ENCODE data around the gene GMDS.

GMDS gene

DNA sequence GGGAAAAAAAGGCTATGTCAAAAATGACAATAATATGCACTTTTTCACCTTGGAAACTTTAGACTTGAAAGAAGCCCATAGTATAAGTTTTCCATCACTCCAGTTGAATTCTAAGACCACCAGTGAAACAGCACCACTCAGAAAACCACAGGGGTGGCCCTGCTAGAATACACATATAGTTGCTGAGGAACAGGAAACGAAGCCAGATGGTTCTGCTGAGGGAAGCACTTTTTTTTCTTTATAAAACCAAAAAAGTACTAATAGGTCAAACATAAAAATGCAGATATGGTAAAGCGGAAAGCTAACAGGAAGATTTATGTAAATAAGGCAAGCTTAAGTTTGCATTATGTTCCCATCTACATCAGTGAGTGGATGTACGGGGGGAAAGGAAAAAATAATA, 331.8 kb downstream of the GMDS start:
- no peak for FAIRE-seq
- no peak for DNase-seq (ENCODE audit: insufficient read length)
- TF ChIP-seq POLR2AphosphoS5 (IDR thresholded peaks at IDR 0.05; ENCODE audit: low read depth, low read length) (no peak), POLR2A (IDR thresholded peaks at IDR 0.05; ENCODE audit: low read depth, low read length) (no peak), TAF1 (IDR thresholded peaks at IDR 0.05; ENCODE audit: borderline replicate concordance, low read depth, low read length) (no peak)

DNA sequence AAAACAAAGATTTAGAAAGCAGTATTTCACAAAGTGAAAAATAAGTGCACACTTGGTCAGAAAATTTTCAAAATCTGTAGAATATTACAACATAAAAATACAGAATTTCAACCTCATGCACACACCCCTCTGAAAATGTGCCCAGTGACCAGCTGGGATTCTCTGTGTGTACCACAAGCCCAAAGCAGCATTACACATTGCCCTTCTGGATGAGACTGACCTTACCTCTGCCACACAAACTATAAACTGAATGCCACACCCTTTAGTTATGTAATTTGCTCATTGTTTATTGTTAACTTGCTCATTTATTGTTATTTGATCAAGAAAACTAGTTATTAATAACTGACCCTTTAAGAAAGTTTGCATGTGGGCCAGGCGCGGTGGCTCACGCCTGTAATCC, 332.7 kb downstream of the GMDS start:
- DNase-seq (ENCODE audit: insufficient read length) (no peak), FAIRE-seq (no peak)
- TF ChIP-seq POLR2AphosphoS5 (IDR thresholded peaks at IDR 0.05; ENCODE audit: low read depth, low read length) (no peak), TAF1 (IDR thresholded peaks at IDR 0.05; ENCODE audit: borderline replicate concordance, low read depth, low read length) (no peak), POLR2A (IDR thresholded peaks at IDR 0.05; ENCODE audit: low read depth, low read length) (no peak)

DNA sequence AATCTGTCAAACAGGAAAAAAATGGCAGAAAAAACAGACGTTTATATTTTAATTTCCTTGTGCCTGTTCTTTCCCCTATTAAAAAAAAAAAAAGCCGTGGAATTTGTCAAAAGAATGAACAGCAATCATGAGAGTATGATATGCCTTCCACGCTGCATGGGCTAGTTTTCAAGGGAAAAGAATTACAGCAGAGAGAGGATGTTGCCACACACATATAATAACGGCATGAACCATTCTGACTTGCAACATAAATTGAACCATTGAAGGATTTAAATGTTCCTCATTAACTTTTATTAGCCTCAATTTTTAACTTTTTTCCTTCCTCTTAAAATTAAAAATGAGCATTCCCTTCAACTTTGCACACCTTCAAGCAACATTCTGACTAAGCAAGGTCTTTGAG, 333.9 kb downstream of the GMDS start:
- TF ChIP-seq POLR2AphosphoS5 (IDR thresholded peaks at IDR 0.05; ENCODE audit: low read depth, low read length) (no peak), POLR2A (IDR thresholded peaks at IDR 0.05; ENCODE audit: low read depth, low read length) (no peak), TAF1 (IDR thresholded peaks at IDR 0.05; ENCODE audit: borderline replicate concordance, low read depth, low read length) (no peak)
- DNase-seq (ENCODE audit: insufficient read length) (no peak), FAIRE-seq (no peak)

DNA sequence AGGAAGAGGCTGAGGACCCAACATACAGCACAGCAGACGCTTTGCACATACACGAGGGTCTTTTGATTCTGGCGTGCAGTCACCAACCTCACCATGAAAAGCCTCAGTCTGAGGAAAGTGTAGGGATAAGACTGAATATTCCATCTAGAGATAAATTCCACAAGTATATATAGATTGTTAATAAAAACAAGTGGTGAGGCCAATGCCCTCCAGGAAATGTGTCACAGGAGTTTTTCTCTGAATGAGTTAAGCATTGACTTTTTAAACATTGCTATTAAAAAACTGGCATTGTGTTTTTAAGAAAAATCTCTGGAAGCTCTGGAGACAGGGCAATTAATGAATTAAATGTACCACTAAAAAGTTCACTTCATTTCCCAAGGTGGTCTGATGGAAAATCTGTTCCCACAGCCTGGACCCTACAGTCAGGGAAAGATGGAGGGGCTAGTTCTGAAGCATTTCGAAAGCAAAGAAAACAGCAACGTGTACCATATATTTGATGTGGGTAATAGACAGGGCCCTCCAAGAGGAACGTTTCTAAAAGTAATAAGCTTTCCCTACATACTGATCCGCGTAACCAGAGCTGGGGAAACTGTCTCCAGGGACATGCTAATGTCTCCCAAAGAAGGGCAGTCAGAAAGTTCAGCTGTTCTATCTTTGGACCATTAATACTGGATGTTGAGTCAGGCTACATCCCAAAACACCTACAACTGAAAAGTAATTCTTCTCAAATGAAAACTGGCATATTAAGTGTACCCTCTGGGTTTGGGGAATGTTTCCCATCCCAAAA, 334.6 kb downstream of the GMDS start:
- TF ChIP-seq POLR2A (IDR thresholded peaks at IDR 0.05; ENCODE audit: low read depth, low read length) = no peak
- TF ChIP-seq TAF1 (IDR thresholded peaks at IDR 0.05; ENCODE audit: borderline replicate concordance, low read depth, low read length) = no peak
- no peak for TF ChIP-seq POLR2AphosphoS5 (IDR thresholded peaks at IDR 0.05; ENCODE audit: low read depth, low read length)
- DNase-seq (ENCODE audit: insufficient read length) (no peak), FAIRE-seq (no peak)

DNA sequence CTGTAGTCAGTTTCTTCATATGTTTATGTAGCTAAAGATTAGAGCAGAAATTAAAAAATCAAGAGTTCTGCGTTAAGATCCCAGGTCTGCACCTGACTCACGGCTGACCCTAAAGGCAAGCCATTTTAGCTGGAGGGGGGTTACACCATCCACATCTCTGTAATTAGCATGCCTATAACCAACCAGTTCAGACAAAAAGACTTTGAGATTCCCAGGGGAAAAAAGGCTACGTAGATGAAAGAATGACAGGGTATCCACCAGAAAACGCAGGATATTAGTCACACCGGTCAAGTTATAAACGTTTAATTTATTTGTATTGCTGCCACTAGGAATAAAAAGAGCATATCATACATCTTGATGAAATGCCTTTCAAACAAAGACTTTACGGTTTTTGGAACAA, 336.6 kb downstream of the GMDS start:
- FAIRE-seq (no peak), DNase-seq (ENCODE audit: insufficient read length) (no peak)
- TF ChIP-seq TAF1 (IDR thresholded peaks at IDR 0.05; ENCODE audit: borderline replicate concordance, low read depth, low read length) = no peak
- no peak for TF ChIP-seq POLR2A (IDR thresholded peaks at IDR 0.05; ENCODE audit: low read depth, low read length)
- TF ChIP-seq POLR2AphosphoS5 (IDR thresholded peaks at IDR 0.05; ENCODE audit: low read depth, low read length) = no peak

DNA sequence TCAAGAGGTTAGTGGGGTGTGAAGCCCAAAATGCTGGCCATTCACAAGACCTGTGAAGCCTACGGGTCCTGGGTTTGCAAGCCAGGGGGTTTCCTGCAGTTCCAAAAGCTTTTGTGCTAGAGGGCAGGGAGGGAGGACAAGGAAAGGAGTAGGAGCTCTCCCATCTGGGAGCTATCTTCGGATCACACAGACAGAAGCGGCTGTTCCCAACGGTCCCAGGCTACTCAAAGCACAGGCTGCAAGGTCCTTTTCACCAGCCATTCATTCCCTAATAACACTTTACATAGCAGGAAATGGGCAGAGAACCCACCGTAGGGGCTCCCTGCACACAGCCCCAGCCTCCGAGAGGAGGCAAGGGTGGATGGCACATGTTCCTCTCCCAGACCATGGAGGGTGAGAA, 338.8 kb downstream of the GMDS start:
- FAIRE-seq (no peak), DNase-seq (ENCODE audit: insufficient read length) (no peak)
- TF ChIP-seq POLR2A (IDR thresholded peaks at IDR 0.05; ENCODE audit: low read depth, low read length) (no peak), POLR2AphosphoS5 (IDR thresholded peaks at IDR 0.05; ENCODE audit: low read depth, low read length) (no peak), TAF1 (IDR thresholded peaks at IDR 0.05; ENCODE audit: borderline replicate concordance, low read depth, low read length) (no peak)

DNA sequence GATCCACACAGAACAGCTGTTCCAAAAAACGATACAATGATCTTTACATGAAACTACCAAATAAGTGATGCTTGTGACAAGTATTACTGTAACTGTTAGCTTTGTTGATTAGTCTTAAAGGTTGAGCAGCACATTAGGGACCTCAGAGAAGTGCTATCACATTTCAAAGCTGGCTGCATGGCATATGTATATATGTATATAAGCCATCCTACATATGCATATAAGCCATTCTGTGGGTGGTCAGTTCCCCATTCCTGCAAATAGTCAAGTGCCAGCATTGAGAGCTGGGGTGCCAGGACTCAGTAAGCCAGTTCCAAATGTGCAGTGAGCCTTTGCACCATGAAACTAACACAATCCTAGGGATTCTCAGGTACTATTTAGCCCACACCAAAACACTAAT, 339.4 kb downstream of the GMDS start:
- DNase-seq (ENCODE audit: insufficient read length) (no peak), FAIRE-seq (no peak)
- TF ChIP-seq POLR2A (IDR thresholded peaks at IDR 0.05; ENCODE audit: low read depth, low read length) (no peak), TAF1 (IDR thresholded peaks at IDR 0.05; ENCODE audit: borderline replicate concordance, low read depth, low read length) (no peak), POLR2AphosphoS5 (IDR thresholded peaks at IDR 0.05; ENCODE audit: low read depth, low read length) (no peak)

DNA sequence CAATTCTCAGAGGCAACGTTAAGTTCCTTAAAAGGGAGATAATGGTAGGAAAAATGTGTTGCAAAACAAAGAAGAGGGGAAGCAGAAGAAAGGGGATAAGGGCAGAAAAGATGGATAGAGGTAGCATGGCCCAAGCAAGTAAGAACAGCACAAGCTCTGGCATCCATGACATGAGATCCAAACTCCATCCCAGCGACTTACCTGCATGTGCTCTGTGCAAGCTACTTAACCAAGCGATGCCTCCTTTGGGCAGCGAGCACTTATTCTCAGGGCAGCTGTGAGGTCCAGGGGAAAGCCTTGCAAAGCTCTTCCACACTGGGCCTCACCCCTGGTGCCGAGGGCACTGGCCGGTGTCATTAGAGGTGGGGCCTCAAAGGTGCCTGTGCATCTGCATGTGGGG, 340.5 kb downstream of the GMDS start:
- DNase-seq (ENCODE audit: insufficient read length) = no peak
- no peak for TF ChIP-seq POLR2A (IDR thresholded peaks at IDR 0.05; ENCODE audit: low read depth, low read length)
- no peak for TF ChIP-seq TAF1 (IDR thresholded peaks at IDR 0.05; ENCODE audit: borderline replicate concordance, low read depth, low read length)
- TF ChIP-seq POLR2AphosphoS5 (IDR thresholded peaks at IDR 0.05; ENCODE audit: low read depth, low read length) = no peak
- FAIRE-seq = no peak

DNA sequence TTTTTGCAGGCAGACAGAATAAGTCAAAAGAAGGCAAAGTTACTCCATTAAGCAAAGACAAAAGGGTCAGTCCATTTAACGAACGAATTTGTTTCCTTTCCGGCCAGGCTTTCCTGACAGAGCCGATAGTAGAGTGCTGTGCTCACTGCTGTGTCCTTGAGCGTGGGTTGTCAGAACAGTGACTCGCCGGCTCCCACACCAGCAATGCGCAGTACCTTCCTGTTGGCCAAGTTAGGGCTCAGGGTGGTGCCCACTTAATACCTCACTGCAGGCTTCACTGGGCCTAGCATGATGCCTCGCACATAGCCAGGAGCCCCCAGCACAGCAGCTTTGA, 341.0 kb downstream of the GMDS start:
- DNase-seq (ENCODE audit: insufficient read length) = no peak
- no peak for FAIRE-seq
- TF ChIP-seq POLR2AphosphoS5 (IDR thresholded peaks at IDR 0.05; ENCODE audit: low read depth, low read length) = no peak
- TF ChIP-seq TAF1 (IDR thresholded peaks at IDR 0.05; ENCODE audit: borderline replicate concordance, low read depth, low read length) = no peak
- TF ChIP-seq POLR2A (IDR thresholded peaks at IDR 0.05; ENCODE audit: low read depth, low read length) = no peak

DNA sequence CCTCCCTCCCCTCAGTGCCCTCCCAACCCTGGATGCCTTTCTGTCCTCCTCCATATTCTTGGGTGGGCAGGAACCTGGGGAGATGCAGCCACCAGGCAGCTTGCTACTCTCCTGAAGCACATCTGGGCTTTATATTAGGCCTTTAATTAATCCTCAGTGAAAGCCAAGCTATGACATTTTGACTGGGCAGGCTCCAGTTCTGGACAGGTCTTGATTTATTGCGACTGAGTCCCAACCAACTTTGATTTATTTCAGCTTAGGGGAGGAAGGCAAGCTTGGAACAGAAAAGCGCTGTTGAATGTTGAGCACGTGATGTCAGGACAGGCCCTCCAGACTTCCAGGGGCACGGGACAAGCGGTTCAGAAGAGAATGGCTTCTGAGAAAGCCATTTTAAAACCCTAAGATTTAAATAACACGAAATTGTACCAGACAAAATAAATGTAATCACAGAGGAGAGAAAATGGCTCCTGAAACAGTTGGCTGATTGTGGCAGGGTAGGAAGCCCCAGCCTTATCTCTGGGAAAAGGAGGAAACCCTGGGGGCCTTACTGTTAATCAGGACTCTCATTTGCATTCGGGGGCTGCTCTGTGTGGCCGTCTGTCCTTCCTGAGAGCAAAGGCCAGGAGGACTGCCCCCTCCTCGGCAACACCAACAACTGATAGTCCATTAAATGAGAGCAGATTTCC, 341.5 kb downstream of the GMDS start:
- FAIRE-seq (no peak), DNase-seq (ENCODE audit: insufficient read length) (no peak)
- TF ChIP-seq POLR2A (IDR thresholded peaks at IDR 0.05; ENCODE audit: low read depth, low read length) (no peak), POLR2AphosphoS5 (IDR thresholded peaks at IDR 0.05; ENCODE audit: low read depth, low read length) (no peak), TAF1 (IDR thresholded peaks at IDR 0.05; ENCODE audit: borderline replicate concordance, low read depth, low read length) (no peak)

DNA sequence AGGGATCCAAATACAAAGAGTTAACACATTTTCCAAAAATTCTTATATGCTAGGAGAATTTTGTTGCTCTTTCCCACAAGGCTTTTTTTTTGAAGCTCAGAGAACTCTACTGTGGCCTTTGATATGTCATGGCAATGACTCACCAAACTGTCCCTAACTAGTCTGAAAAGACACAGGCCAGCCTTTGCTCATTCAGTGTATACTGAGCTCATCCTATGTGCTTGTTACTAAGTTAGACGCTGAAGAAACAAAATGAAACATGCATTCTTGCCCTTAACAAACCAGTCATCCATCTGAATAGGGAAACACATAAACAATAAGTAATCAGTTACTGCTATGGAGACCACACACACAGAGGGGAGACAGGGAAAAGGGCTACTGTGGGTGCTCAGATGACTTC, 343.8 kb downstream of the GMDS start:
- no peak for FAIRE-seq
- DNase-seq (ENCODE audit: insufficient read length) = no peak
- TF ChIP-seq POLR2AphosphoS5 (IDR thresholded peaks at IDR 0.05; ENCODE audit: low read depth, low read length) (no peak), TAF1 (IDR thresholded peaks at IDR 0.05; ENCODE audit: borderline replicate concordance, low read depth, low read length) (no peak)

DNA sequence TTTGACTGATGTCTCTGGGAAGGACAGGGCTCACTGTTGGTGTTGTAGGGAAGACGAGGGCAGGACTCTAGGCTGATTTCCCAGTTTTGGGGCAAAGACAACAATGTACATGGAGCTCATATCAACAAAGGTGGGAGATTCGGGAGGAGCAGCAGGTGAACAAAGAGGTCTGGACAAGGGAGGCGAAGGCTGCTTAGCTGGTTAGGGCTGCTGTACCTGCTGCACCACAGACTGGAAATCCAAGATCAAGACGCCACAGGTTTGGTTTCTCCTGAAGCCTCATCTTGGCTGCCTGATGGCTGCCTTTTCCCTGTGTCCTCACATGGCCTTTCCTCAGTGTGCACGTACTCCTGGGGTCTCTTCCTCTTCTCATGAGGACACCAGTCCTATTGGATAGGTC, 348.5 kb downstream of the GMDS start:
- no peak for FAIRE-seq
- no peak for TF ChIP-seq POLR2AphosphoS5 (IDR thresholded peaks at IDR 0.05; ENCODE audit: low read depth, low read length)
- TF ChIP-seq POLR2A (IDR thresholded peaks at IDR 0.05; ENCODE audit: low read depth, low read length) = no peak
- no peak for TF ChIP-seq TAF1 (IDR thresholded peaks at IDR 0.05; ENCODE audit: borderline replicate concordance, low read depth, low read length)
- no peak for DNase-seq (ENCODE audit: insufficient read length)

All from GM12892 (cell line).